ENCODE measurements around the gene TMEM140. TPM values are rescaled to one million over a fixed set of nuclear protein-coding genes. Genes with fewer than 3 reads are reported as not detected.
A peak's percentile ranks its signal among the peaks of the same experiment; 100 is the strongest.

Gene TMEM140
- 23.3 TPM for total RNA-seq
- long read RNA-seq, transcript TMEM140-201 (2 exons, 1,997 nt): major isoform, 40 of 44 reads
- long read RNA-seq, partial matches to known transcripts: 2 of 44 reads
- long read RNA-seq, other reads (novel, unspliced or antisense): 2 of 44 reads

GRCh38 chr7:135147899-135148721 lies at the start of gene TMEM140:
Gene TMEM140, plus strand, starts transcription at chr7:135148072. Its CDS starts 16,370 bp downstream, at chr7:135164442.
- peak within 1 kb of the TSS; percentile 74 for H3K4me3 ChIP-seq
- peak within 1 kb of the TSS; percentile 98 for H3K27ac ChIP-seq (replicated peaks)
- peak; percentile 26 for TF ChIP-seq CTCF (IDR thresholded peaks at IDR 0.05; ENCODE audit: borderline replicate concordance)
- no peaks in the 10 kb centered on the region for H3K9me3 ChIP-seq (replicated peaks)
- H3K27me3 ChIP-seq (ENCODE audit: low read depth): no peaks in the 10 kb centered on the region
- no peak for DNase-seq
- intact Hi-C loops (cut with micrococcal nuclease): loop anchor here (10.0 kb wide), 1 partner anchor 163 kb away; the partner anchor contains the start of gene AGBL3
- peaks cover 18% of the 10 kb centered on the region for H3K36me3 ChIP-seq
- peaks cover 87% of the 10 kb centered on the region for H3K4me1 ChIP-seq

GRCh38 chr7:135098391-135098790 lies 49.5 kb upstream of the TMEM140 start:
- Histone ChIP-seq H3K4me1 (peaks cover 13% of the 10 kb centered on the region), H3K27ac (replicated peaks) (peak overlapping the region; percentile 22)

GRCh38 chr7:135100856-135101255 lies 47.0 kb upstream of the TMEM140 start:
- no peak for TF ChIP-seq CTCF (IDR thresholded peaks at IDR 0.05; ENCODE audit: borderline replicate concordance)
- Histone ChIP-seq H3K9me3 (replicated peaks) (peaks cover 5% of the 10 kb centered on the region), H3K27ac (replicated peaks) (no peak overlapping the region), H3K36me3 (no peaks in the 10 kb centered on the region), H3K27me3 (ENCODE audit: low read depth) (no peaks in the 10 kb centered on the region), H3K4me1 (peaks cover 13% of the 10 kb centered on the region), H3K4me3 (no peak overlapping the region)
- intact Hi-C loops (cut with micrococcal nuclease): no loop called here
- no peak for DNase-seq

More at GRCh38 chr7:135098391-135098790, 49.5 kb upstream of the TMEM140 start:
- Histone ChIP-seq H3K36me3 (no peaks in the 10 kb centered on the region), H3K9me3 (replicated peaks) (no peaks in the 10 kb centered on the region), H3K4me3 (no peak overlapping the region), H3K27me3 (ENCODE audit: low read depth) (no peaks in the 10 kb centered on the region)
- intact Hi-C loops (cut with micrococcal nuclease): no loop called here
- DNase-seq: no peak
- TF ChIP-seq CTCF (IDR thresholded peaks at IDR 0.05; ENCODE audit: borderline replicate concordance): no peak

- TF ChIP-seq CTCF (IDR thresholded peaks at IDR 0.05; ENCODE audit: borderline replicate concordance): no peak
- H3K36me3 ChIP-seq: no peaks in the 10 kb centered on the region
- no peak overlapping the region for H3K4me3 ChIP-seq
- H3K9me3 ChIP-seq (replicated peaks): peaks cover 5% of the 10 kb centered on the region
- DNase-seq: no peak
- no peaks in the 10 kb centered on the region for H3K27me3 ChIP-seq (ENCODE audit: low read depth)
- intact Hi-C loops (cut with micrococcal nuclease): no loop called here
- H3K4me1 ChIP-seq: peaks cover 13% of the 10 kb centered on the region
- no peak overlapping the region for H3K27ac ChIP-seq (replicated peaks)
These were observed 45.5 kb upstream of the TMEM140 start for GRCh38 chr7:135102372-135102771.

- no peak overlapping the region for H3K27ac ChIP-seq (replicated peaks)
- no peaks in the 10 kb centered on the region for H3K27me3 ChIP-seq (ENCODE audit: low read depth)
- no peak for TF ChIP-seq CTCF (IDR thresholded peaks at IDR 0.05; ENCODE audit: borderline replicate concordance)
- no peaks in the 10 kb centered on the region for H3K4me1 ChIP-seq
- DNase-seq: no peak
- no peaks in the 10 kb centered on the region for H3K36me3 ChIP-seq
- intact Hi-C loops (cut with micrococcal nuclease): no loop called here
- peaks cover 5% of the 10 kb centered on the region for H3K9me3 ChIP-seq (replicated peaks)
- no peak overlapping the region for H3K4me3 ChIP-seq
These were observed 38.3 kb upstream of the TMEM140 start for GRCh38 chr7:135109562-135109961.
